ENCODE results near the gene MDFIC.

The MDFIC gene

GRCh38 chr7:115066050-115066449 is 144.2 kb downstream of the MDFIC start:
- TF ChIP-seq CTCF (conservative IDR thresholded peaks at IDR 0.05) (no peak), ZFX (IDR thresholded peaks at IDR 0.05) (no peak)

GRCh38 chr7:115066634-115067033 is 144.7 kb downstream of the MDFIC start:
- H3K27ac ChIP-seq: no peak overlapping the region
- TF ChIP-seq ZFX (IDR thresholded peaks at IDR 0.05) (no peak), CTCF (conservative IDR thresholded peaks at IDR 0.05) (no peak)

More at GRCh38 chr7:115066050-115066449, 144.2 kb downstream of the MDFIC start:
- H3K27ac ChIP-seq: no peak overlapping the region

- no peak overlapping the region for H3K27ac ChIP-seq
- TF ChIP-seq ZFX (IDR thresholded peaks at IDR 0.05) (no peak), CTCF (conservative IDR thresholded peaks at IDR 0.05) (no peak)
Measured at GRCh38 chr7:115068220-115068619, 146.3 kb downstream of the MDFIC start.
